GM20000 (cell line): ENCODE results near the gene NCF4.

Experiments
- DNase-seq: peaks from one replicate; pipeline ENCODE4 v3.0.0; 2012; ENCODE audit warnings: low spot score
- TF ChIP-seq, protein P1 (sequence below): IDR thresholded peaks from 2 replicates; pipeline ENCODE4 v1.5.1; 2012; ENCODE audit warnings: mild to moderate bottlenecking, control low read depth; ENCODE audit errors: extremely low read depth, missing control alignments

The NCF4 gene

DNA sequence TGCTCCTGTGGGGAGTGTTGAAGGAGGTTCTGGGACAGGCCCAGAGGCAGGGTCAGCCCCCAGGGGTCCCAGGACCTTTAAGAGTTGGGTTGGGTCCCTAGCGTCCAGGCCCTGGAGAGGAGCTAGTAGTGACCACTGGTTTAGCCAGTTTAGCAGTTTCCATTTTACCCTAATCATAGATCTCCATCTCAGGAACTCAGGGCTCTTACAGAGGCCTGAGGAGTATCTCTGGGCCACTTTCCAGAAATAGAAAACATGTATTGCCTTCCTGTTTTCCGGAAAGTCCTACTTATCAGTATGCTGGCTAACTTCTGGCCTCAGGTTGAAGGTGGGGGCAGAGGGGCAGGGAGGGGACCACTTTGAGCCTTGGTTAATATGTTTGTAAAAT, 13.5 kb downstream of the NCF4 start:
- DNase-seq: no peak
- TF ChIP-seq, protein P1, sequence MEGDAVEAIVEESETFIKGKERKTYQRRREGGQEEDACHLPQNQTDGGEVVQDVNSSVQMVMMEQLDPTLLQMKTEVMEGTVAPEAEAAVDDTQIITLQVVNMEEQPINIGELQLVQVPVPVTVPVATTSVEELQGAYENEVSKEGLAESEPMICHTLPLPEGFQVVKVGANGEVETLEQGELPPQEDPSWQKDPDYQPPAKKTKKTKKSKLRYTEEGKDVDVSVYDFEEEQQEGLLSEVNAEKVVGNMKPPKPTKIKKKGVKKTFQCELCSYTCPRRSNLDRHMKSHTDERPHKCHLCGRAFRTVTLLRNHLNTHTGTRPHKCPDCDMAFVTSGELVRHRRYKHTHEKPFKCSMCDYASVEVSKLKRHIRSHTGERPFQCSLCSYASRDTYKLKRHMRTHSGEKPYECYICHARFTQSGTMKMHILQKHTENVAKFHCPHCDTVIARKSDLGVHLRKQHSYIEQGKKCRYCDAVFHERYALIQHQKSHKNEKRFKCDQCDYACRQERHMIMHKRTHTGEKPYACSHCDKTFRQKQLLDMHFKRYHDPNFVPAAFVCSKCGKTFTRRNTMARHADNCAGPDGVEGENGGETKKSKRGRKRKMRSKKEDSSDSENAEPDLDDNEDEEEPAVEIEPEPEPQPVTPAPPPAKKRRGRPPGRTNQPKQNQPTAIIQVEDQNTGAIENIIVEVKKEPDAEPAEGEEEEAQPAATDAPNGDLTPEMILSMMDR: no peak

GRCh38 chr22:36874736-36875135, 13.9 kb downstream of the NCF4 start:
- no peak for DNase-seq
- TF ChIP-seq, protein P1: no peak

- TF ChIP-seq, protein P1: no peak
- no peak for DNase-seq
Observed at GRCh38 chr22:36875741-36876140, 14.9 kb downstream of the NCF4 start.

DNA sequence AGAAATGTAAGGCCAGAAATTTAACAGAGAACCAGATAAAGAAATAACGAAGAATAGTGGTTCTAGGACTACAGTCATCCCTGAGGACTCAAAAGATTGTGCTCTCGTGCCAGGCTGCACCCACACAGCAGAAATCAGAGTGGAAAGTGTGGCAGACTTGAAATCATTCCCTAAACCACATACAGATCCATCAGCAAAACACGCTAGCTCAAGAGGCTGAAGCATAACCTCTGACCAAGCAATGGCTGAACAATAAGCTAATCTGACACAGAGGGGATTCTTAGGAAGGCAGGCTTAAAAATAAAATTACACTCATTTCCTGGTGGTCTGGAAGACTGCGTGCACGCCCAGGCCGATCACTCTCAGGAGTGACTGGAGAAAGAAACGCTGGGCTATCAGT, 19.0 kb downstream of the NCF4 start:
- TF ChIP-seq, protein P1: no peak
- no peak for DNase-seq

GRCh38 chr22:36881504-36882245, 20.9 kb downstream of the NCF4 start:
- TF ChIP-seq, protein P1: no peak
- no peak for DNase-seq

GRCh38 chr22:36884349-36885158, 23.7 kb downstream of the NCF4 start:
- TF ChIP-seq, protein P1: no peak
- no peak for DNase-seq

DNA sequence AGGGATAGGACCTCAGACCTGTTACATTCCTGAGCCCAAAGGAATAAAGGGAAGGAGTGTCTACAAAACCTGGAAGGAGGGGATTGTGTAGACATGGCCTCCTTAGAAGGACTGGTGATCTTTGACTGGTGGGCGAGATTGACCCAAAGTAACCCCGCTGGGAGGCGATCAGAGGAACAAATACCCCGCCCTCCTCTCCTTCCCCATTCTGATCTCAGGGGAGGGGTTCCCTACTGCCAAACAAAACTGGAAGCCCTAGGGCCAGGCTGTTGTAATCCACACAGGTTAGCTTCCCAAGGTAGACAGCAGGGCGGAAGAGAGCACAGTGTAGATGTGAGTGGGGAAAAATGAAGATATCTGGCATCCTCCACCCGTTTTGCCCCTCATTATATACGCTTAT, 24.7 kb downstream of the NCF4 start:
- no peak for DNase-seq
- TF ChIP-seq, protein P1: no peak
